Activated CD8-positive, alpha-beta T cell treated with anti-CD3 and anti-CD28 coated beads, Interleukin-2, amount 10 ng/mL, durations not matched to agents 7 days and 5 days (primary cell): ENCODE results near the gene SH3PXD2A. TPM values are rescaled to one million over a fixed set of nuclear protein-coding genes. Genes with fewer than 3 reads are reported as not detected.
A peak's percentile ranks its signal among the peaks of the same experiment; 100 is the strongest.

Experiments used
- ATAC-seq: fragments of 150-1000 bp; cut with Tn5 transposase; one replicate; pipeline ENCODE4 v1.10.0; 2021; ENCODE audit warnings: moderate library complexity
- CTCF ChIA-PET: fragments of 350-600 bp; sonication (Branson Sonifier 250); formaldehyde crosslinking; loops from one replicate; lab custom pipeline; 2021; ENCODE audit warnings: antibody characterized with exemption; lab: Charles Lee
- POLR2A ChIA-PET: fragments of 350-600 bp; sonication (Branson Sonifier 250); formaldehyde crosslinking; loops from one replicate; lab custom pipeline; 2021; ENCODE audit warnings: antibody characterized with exemption; lab: Charles Lee
- DNase-seq: peaks from one replicate; pipeline ENCODE4 v3.0.0-alpha.2; 2020
- H3K27ac Mint-ChIP-seq: one replicate; pipeline ENCODE4 v1.8.0; 2021; ENCODE audit warnings: mild to moderate bottlenecking, mixed read lengths
- H3K27me3 Mint-ChIP-seq: one replicate; pipeline ENCODE4 v1.8.0; 2021; ENCODE audit warnings: low read depth, mixed read lengths
- H3K36me3 Mint-ChIP-seq: one replicate; pipeline ENCODE4 v1.8.0; 2021; ENCODE audit warnings: low read depth, mixed read lengths
- H3K4me1 Mint-ChIP-seq: one replicate; pipeline ENCODE4 v1.8.0; 2021; ENCODE audit warnings: low read depth, mixed read lengths
- H3K4me3 Mint-ChIP-seq: one replicate; pipeline ENCODE4 v1.8.0; 2021; ENCODE audit warnings: mild to moderate bottlenecking, mixed read lengths
- H3K9me3 Mint-ChIP-seq: one replicate; pipeline ENCODE4 v1.8.0; 2022; ENCODE audit warnings: mixed read lengths; ENCODE audit not compliant: insufficient read depth
- total RNA-seq, 2 experiments: library from RNA; stranded (reverse); gene quantifications; one replicate each; pipeline ENCODE4 v1.2.3, GENCODE V29; 2021

The SH3PXD2A gene
- total RNA-seq, 2 experiments from 2014 or later = 8.5 to 9.4 TPM

DNA sequence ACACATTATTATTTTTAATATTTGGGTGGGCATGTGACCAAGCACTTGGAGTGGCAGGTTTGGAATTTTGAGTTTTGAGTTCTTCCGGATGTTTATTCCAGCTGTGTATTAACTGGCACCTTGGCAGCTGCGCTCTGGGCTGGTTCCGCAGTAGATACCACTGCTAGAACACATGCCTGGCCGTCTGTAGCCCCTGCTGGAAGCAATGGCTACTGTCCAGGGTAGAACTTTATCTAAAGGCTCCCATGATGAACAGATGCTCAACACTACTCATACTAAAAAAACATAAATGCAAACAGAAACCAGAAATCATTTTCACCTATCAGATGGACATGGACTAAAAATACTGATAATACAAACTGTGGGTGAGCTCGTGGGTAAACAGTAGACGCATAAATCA, 19.4 kb upstream of the SH3PXD2A start:
- no peaks in the 10 kb centered on the region for H3K9me3 Mint-ChIP-seq

DNA sequence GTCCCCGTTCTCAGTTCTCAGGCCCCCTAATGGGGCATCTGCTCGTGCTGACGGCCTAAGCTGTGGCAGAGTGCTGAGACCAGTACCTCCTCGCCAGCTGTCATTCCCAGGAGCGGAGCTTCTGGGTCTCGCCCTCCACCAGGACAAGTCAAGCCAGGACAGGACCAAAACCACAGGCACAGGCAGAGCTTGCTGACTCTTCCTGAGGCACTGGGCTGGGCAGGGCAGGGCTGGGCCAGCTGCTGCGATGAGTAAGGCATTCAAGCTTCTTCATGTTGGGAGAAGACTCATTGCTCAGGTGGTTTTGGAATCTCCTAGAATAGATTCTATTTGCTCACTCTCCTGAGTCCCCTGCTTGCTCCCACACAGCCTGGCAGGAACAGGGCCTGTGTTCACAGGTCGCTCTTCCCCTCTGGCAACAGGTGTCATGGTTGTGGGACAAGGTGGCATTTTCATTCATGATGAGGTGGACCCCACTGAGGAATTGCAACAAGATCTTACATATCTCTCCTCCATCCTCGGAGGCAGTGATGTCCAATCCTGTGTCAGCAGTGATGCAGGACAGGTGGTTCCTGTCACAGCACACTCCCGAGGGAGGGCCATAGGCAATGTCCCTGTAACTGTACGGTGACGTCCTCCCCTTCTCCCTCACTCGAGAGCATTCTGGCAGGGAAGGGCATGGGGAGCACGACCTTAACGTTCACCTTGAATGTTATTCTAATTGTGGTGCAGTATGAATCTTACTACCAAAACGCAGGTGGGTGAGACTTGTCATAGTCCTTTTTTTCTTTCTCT, 17.0 kb upstream of the SH3PXD2A start:
- ChIA-PET POLR2A (no interaction called here), CTCF (no interaction called here)
- H3K36me3 Mint-ChIP-seq = no peaks in the 10 kb centered on the region
- DNase-seq (no peak), ATAC-seq (no peak)
- H3K27ac Mint-ChIP-seq = no peak overlapping the region
- H3K27me3 Mint-ChIP-seq = no peaks in the 10 kb centered on the region
- H3K4me3 Mint-ChIP-seq = no peak overlapping the region
- H3K4me1 Mint-ChIP-seq = no peaks in the 10 kb centered on the region
- H3K9me3 Mint-ChIP-seq = no peaks in the 10 kb centered on the region

More for the DNA sequence above, 19.4 kb upstream of the SH3PXD2A start:
- Mint-ChIP-seq H3K27ac (no peak overlapping the region), H3K27me3 (no peaks in the 10 kb centered on the region), H3K4me1 (no peaks in the 10 kb centered on the region), H3K4me3 (no peak overlapping the region), H3K36me3 (peaks cover 21% of the 10 kb centered on the region)
- ATAC-seq (no peak), DNase-seq (no peak)
- ChIA-PET CTCF (interaction anchor here (0.7 to 3.7 kb wide), 4 partner anchors 11 to 178 kb away, joined by 3 to 28 read pairs (median 8); no protein-coding TSS in a partner anchor), POLR2A (no interaction called here)

DNA sequence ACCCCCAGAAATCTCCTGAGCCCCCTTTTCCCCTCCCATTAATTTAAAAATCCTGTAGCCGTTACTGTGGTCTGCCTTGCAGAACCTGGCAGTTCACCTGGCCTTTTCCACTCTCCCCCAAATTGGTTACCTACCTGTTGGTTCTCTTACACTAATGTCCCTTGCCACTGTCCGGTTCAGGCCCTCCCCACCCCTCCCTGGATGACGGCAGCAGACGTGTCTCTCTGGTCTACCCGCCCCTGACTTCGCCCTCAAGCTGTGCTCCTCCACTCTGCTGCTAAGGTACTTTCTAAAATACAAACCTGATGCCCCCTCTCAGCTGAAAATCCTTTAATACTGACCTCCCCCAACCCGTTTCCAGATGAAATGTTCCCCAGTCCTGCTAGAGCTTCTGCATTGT, 15.6 kb upstream of the SH3PXD2A start:
- H3K9me3 Mint-ChIP-seq = no peaks in the 10 kb centered on the region
- H3K36me3 Mint-ChIP-seq = no peaks in the 10 kb centered on the region
- CTCF ChIA-PET = no interaction called here
- no peak overlapping the region for H3K27ac Mint-ChIP-seq
- no peak for ATAC-seq
- DNase-seq = no peak
- POLR2A ChIA-PET = no interaction called here
- H3K4me3 Mint-ChIP-seq = no peak overlapping the region
- H3K27me3 Mint-ChIP-seq = no peaks in the 10 kb centered on the region
- H3K4me1 Mint-ChIP-seq = no peaks in the 10 kb centered on the region

DNA sequence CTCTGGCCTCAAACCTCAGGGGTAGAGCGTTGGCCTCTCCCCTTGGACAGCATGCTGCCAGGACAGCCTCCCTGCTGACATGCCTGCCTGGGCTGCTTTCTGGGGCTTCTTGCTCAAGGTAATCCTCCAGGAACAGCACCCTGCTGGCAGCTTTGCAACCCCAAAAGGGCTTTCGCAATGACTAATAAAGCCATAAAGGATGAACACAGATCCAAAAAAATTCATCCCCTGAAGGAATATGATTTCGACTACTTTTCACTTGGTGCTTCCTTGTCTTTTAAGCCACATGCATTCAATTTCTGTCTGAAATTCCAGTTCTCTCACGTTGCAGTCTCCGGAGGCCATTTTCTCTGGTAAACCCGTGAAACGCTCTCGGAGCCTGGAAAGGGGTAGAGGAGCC, 15.1 kb upstream of the SH3PXD2A start:
- ChIA-PET CTCF (no interaction called here), POLR2A (interaction anchor here (0.8 kb wide), 1 partner anchor 98 kb away, joined by 3 read pairs; no protein-coding TSS in a partner anchor)
- no peak for DNase-seq
- Mint-ChIP-seq H3K27me3 (no peaks in the 10 kb centered on the region), H3K9me3 (peaks cover 3% of the 10 kb centered on the region), H3K4me1 (no peaks in the 10 kb centered on the region), H3K4me3 (no peak overlapping the region), H3K27ac (no peak overlapping the region), H3K36me3 (no peaks in the 10 kb centered on the region)
- ATAC-seq = no peak

DNA sequence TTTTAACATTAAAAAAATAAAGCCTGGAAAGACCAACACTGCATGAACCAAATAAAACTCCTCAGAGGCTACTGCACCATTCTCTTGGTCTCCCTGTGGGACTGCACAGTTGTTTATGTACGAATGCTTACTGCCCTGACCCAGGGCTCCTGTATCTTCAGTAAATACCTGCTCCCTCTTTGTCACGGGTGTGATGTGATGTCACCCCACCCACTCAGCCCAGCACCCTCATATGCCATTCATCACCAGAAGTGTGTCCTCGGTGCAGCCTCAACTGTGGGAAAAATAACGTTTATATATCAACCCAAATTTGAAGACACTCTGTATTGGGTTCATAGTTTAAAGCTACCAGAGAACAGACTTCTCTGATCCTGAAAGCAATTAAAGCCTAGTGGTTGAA, 14.0 kb upstream of the SH3PXD2A start:
- peaks cover 15% of the 10 kb centered on the region for H3K9me3 Mint-ChIP-seq
- H3K4me3 Mint-ChIP-seq = no peak overlapping the region
- no peaks in the 10 kb centered on the region for H3K4me1 Mint-ChIP-seq
- DNase-seq = no peak
- ChIA-PET POLR2A (no interaction called here), CTCF (interaction anchor here (0.8 to 1.6 kb wide), 4 partner anchors 16 to 160 kb away, joined by 3 to 4 read pairs (median 3); no protein-coding TSS in a partner anchor)
- ATAC-seq = no peak
- no peaks in the 10 kb centered on the region for H3K27me3 Mint-ChIP-seq
- H3K27ac Mint-ChIP-seq = no peak overlapping the region
- H3K36me3 Mint-ChIP-seq = peaks cover 4% of the 10 kb centered on the region

DNA sequence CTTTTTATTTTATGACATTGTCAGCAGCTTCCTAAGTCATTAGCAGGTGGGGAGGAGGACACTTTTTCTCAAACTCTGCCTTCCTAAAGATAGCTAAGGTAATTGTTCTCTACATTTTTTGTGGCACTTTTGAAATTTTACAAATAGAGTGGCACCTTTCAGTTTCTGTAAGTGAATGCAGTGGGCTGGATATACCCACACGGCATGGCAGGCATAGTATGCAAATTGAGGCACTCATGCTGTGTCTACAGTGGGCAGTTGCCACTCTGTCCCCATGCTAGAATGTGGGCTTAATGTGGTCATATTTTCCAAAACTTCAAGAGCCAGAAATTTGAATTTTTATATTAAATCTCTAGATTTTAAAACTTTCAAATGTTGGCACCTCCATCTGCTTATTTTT, 12.8 kb upstream of the SH3PXD2A start:
- H3K27me3 Mint-ChIP-seq = no peaks in the 10 kb centered on the region
- CTCF ChIA-PET = interaction anchor here (1.6 kb wide), 1 partner anchor 15 kb away, joined by 3 read pairs; no protein-coding TSS in a partner anchor

DNA sequence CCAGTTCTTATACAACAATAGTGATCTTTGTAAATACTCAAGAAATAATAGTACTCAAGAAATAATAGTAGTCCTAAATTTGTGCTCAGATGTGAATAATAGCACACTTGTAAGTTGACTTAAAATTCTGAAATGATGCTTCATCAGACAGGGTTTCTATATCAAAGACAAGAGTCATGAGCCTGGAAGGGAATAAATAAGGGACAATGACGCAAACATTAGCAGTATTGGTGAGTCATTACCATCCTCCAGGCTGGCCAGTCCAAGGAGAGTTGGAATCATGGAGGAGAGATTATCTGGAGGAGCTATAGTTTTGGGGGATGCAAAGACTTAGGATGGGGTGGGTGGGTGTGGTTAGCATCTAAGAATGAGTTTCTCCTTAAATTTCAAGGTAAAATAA, 6.1 kb upstream of the SH3PXD2A start:
- no peaks in the 10 kb centered on the region for H3K4me1 Mint-ChIP-seq
- ATAC-seq (no peak), DNase-seq (no peak)
- H3K27ac Mint-ChIP-seq = no peak overlapping the region
- CTCF ChIA-PET = interaction anchor here (3.1 kb wide), 1 partner anchor 149 kb away, joined by 19 read pairs; no protein-coding TSS in a partner anchor
- H3K27me3 Mint-ChIP-seq = peaks cover 20% of the 10 kb centered on the region
- POLR2A ChIA-PET = no interaction called here
- no peak overlapping the region for H3K4me3 Mint-ChIP-seq
- H3K9me3 Mint-ChIP-seq = peaks cover 22% of the 10 kb centered on the region
- peaks cover 7% of the 10 kb centered on the region for H3K36me3 Mint-ChIP-seq

More for the DNA sequence above, 12.8 kb upstream of the SH3PXD2A start:
- POLR2A ChIA-PET = no interaction called here
- no peaks in the 10 kb centered on the region for H3K4me1 Mint-ChIP-seq
- peaks cover 7% of the 10 kb centered on the region for H3K36me3 Mint-ChIP-seq
- no peak for ATAC-seq
- no peak overlapping the region for H3K4me3 Mint-ChIP-seq
- H3K9me3 Mint-ChIP-seq = peaks cover 22% of the 10 kb centered on the region
- no peak for DNase-seq
- no peak overlapping the region for H3K27ac Mint-ChIP-seq

DNA sequence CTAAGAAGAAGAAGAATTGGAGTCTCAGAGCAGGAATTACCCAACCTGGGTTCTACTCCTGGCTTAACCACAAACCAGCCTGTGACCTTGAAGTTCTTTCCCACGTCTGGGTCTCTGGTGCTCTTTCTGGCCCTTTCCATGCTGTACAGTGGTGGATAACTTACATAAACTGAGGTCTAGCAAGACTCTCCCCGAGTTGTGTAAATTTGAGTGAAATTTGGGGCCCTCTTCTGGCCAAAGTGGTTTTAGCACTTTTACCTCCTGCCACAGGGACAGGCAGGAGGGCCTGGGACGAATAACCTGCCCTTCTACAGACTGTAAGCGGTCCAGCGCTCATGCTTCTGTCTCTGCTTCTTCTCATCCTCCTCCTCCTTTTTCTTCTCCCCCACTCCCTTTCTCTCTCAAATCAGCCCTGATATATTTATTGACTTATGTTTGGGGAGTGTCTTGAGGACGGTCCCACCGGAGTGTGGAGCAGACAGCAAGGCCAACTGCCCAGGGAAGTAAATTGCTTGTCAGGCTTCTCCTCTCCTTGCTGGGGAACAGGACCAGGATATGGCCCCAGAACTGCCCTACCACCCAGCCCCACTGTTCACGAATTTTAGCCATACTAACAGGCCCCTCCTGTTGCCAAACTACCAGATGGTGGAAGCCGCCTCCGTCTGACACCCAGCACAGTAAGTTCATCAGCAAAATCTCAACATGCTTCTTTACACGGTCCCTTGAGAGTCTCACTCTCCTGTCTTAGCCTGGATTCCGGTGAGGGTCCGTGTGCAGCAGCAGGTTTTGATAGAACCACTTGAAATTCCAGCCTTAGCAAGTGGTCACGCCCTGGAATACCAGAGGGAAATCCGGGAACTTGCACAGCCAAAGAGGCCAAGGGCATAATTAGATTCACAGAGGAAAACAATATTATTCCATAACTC, 4.0 kb upstream of the SH3PXD2A start:
- POLR2A ChIA-PET = no interaction called here
- peaks cover 4% of the 10 kb centered on the region for H3K4me1 Mint-ChIP-seq
- H3K27ac Mint-ChIP-seq = peak overlapping the region; percentile 31
- CTCF ChIA-PET = interaction anchor here (1.3 to 8.9 kb wide), 3 partner anchors 110 to 148 kb away, joined by 3 to 91 read pairs (median 4); no protein-coding TSS in a partner anchor
- H3K27me3 Mint-ChIP-seq = peaks cover 32% of the 10 kb centered on the region
- ATAC-seq (peak; percentile 67), DNase-seq (peak; percentile 76)
- H3K9me3 Mint-ChIP-seq = peaks cover 8% of the 10 kb centered on the region
- H3K4me3 Mint-ChIP-seq = no peak overlapping the region
- peaks cover 3% of the 10 kb centered on the region for H3K36me3 Mint-ChIP-seq

DNA sequence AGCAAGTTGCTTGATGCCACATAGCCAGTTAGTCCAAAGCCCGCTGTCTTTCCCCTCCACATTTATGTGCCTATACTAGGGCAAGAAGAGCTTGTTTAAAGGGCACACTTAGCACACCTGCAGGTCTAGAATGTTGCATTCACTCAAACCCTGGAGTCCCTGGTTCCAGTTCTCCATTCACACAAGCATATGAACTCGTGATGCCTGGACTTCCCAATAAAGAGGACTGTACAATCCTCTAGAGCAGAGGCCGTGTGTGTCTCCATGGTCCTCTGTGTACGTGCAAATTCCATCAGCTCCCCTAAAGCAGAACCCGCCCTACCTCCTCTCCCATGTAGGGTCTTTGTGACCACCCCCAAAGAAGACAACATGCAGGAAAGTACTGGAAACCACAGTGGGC, 3.0 kb upstream of the SH3PXD2A start:
- no peaks in the 10 kb centered on the region for H3K9me3 Mint-ChIP-seq
- ChIA-PET CTCF (interaction anchor here (1.0 to 8.9 kb wide), 9 partner anchors 8 to 156 kb away, joined by 3 to 91 read pairs (median 3); no protein-coding TSS in a partner anchor), POLR2A (no interaction called here)
- H3K27ac Mint-ChIP-seq = no peak overlapping the region
- no peaks in the 10 kb centered on the region for H3K36me3 Mint-ChIP-seq
- DNase-seq (no peak), ATAC-seq (no peak)
- no peak overlapping the region for H3K4me3 Mint-ChIP-seq
- peaks cover 8% of the 10 kb centered on the region for H3K4me1 Mint-ChIP-seq
- peaks cover 42% of the 10 kb centered on the region for H3K27me3 Mint-ChIP-seq

DNA sequence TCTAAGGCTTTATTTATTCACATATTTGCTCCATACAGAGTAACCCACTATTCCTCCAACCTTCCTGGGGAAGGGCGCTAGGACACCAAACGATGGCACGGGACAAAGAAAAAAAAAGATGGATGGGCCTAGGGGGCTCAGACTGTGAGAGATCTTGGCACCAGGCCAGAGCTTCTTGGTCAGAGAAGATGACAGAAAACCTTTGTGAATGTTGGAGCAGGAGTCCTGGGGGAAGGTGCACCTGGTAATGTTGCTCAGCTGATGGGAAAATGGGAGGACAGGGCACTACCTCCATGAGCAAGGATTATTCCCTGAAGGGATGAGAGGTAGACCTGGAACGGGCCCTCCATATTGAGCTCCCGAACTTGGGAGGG, 1.4 kb upstream of the SH3PXD2A start:
- Mint-ChIP-seq H3K27me3 (peaks cover 56% of the 10 kb centered on the region), H3K36me3 (no peaks in the 10 kb centered on the region), H3K4me3 (no peak overlapping the region), H3K27ac (no peak overlapping the region), H3K4me1 (peaks cover 8% of the 10 kb centered on the region), H3K9me3 (no peaks in the 10 kb centered on the region)
- DNase-seq (no peak), ATAC-seq (no peak)
- POLR2A ChIA-PET = no interaction called here
- CTCF ChIA-PET = interaction anchor here (0.6 to 8.9 kb wide), 3 partner anchors 10 to 151 kb away, joined by 4 to 91 read pairs (median 15); no protein-coding TSS in a partner anchor

DNA sequence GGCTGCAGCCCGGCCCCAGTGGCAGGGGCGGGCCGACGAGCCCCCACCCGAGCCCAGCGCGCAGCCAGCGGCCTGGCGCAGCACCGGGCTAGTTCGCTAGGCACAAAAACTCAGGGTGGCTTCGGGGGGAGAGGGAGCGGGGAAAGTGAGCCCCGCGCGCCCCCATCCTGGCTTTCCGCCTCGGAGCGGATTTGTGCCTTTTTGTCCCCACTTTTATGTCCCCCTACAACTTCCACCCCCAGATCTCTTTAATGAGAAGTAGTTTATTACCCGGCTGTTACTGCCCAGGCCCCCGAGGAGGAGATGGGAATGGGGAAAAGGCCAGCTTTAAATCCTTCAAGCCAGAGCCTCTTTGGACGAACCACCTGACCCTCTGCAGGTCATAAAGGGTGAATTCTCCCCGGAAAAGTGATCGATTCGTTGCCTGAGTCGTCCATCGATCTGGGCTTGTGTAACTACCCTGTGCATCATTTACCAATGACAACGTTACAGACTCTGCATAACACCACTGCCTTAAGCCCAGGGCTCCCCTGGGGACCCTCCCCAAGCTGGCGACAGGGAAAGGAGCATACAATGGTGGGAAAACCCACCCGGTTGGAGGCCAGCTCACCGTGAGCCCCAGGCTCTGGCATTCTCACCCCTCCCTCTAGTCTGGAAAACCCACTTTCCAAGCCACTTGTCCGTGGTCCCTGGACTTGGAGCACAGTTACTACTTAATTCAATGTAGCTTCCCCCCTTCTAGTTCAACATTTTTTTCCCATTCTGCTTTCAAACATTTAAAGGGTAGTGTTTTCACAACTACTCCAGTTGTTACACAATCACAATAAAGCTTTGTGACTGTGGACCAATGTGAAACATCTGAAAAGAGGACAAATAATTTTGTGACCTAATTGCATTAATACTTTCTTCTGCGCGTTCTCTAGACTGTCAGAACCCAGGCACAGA, 748 bp upstream of the SH3PXD2A start:
- ATAC-seq = no peak
- Mint-ChIP-seq H3K27ac (no peak overlapping the region), H3K4me3 (peak overlapping the region; percentile 23), H3K27me3 (peaks cover 63% of the 10 kb centered on the region), H3K9me3 (no peaks in the 10 kb centered on the region), H3K36me3 (no peaks in the 10 kb centered on the region), H3K4me1 (peaks cover 8% of the 10 kb centered on the region)
- no peak for DNase-seq
- ChIA-PET POLR2A (no interaction called here), CTCF (interaction anchor here (0.8 to 8.9 kb wide), 3 partner anchors 9 to 143 kb away, joined by 3 to 91 read pairs (median 15); no protein-coding TSS in a partner anchor)
